ENCODE results near the gene BRD8.
A peak's percentile ranks its signal among the peaks of the same experiment; 100 is the strongest.
"Not testable (repeated sequence)": the region's sequence is repeated elsewhere in the genome, so short reads cannot be mapped to it uniquely, and the experiment has no call there.

BRD8 gene, protein sequence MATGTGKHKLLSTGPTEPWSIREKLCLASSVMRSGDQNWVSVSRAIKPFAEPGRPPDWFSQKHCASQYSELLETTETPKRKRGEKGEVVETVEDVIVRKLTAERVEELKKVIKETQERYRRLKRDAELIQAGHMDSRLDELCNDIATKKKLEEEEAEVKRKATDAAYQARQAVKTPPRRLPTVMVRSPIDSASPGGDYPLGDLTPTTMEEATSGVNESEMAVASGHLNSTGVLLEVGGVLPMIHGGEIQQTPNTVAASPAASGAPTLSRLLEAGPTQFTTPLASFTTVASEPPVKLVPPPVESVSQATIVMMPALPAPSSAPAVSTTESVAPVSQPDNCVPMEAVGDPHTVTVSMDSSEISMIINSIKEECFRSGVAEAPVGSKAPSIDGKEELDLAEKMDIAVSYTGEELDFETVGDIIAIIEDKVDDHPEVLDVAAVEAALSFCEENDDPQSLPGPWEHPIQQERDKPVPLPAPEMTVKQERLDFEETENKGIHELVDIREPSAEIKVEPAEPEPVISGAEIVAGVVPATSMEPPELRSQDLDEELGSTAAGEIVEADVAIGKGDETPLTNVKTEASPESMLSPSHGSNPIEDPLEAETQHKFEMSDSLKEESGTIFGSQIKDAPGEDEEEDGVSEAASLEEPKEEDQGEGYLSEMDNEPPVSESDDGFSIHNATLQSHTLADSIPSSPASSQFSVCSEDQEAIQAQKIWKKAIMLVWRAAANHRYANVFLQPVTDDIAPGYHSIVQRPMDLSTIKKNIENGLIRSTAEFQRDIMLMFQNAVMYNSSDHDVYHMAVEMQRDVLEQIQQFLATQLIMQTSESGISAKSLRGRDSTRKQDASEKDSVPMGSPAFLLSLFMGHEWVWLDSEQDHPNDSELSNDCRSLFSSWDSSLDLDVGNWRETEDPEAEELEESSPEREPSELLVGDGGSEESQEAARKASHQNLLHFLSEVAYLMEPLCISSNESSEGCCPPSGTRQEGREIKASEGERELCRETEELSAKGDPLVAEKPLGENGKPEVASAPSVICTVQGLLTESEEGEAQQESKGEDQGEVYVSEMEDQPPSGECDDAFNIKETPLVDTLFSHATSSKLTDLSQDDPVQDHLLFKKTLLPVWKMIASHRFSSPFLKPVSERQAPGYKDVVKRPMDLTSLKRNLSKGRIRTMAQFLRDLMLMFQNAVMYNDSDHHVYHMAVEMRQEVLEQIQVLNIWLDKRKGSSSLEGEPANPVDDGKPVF

GRCh38 chr5:138178516-138179276, at the start of gene BRD8, which contains the start of gene KIF20A:
BRD8 (minus strand) TSS chr5:138178630; CDS start chr5:138178614, 16 bp downstream.
KIF20A (plus strand) TSS chr5:138179112; CDS start chr5:138179681, 569 bp downstream.
- DNase-seq = peak; percentile 91 to 92

DNA sequence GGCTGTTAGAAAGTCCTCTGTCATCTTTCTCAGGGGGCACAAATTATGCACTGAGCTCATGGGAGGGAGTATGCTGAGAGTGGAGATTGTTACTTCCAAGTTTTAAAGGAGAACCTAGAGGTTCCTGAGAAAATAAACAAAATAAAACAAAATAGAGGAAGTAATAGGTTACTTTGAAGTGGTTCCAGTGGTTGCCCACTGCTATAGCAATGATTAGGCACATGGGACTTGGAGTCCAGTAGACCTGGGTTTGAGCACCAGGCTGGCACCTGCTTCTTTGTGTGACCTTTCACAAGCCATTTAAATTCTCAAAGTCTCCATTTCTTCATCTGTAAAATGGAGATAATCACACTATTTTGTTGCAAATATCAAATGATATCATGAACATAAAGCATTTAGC, 48.5 kb upstream of the BRD8 start:
- DNase-seq = no peak

DNA sequence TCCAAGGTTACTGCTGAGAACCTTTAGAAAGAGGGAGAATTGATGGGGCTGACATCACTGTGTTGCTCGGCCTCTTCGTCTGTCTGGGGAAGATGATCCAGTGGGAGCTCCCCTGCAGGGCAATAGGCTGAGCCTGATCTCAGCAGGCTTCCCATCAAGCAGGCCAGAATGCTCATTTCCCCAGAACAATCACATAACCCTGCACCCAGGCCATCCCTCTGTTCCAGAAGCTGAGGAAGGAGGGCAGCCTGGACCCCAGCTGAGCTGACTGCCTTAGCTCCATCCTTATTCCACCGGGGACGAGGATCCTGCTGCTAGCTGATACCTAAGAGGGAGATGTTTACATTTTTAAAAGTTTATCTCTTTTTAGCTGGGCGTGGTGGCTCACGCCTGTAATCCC, 46.3 kb upstream of the BRD8 start:
- no peak for DNase-seq

- no peak for DNase-seq
Measured at GRCh38 chr5:138223532-138223931, 45.1 kb upstream of the BRD8 start.

- DNase-seq = no peak
Measured at GRCh38 chr5:138216799-138217198, 38.4 kb upstream of the BRD8 start.

GRCh38 chr5:138213161-138214029, 35.0 kb upstream of the BRD8 start, which contains the start of gene CDC23:
CDC23 (minus strand) TSS chr5:138213323; CDS start chr5:138213312, 11 bp downstream.
- DNase-seq = peak; percentile 94 to 96

DNA sequence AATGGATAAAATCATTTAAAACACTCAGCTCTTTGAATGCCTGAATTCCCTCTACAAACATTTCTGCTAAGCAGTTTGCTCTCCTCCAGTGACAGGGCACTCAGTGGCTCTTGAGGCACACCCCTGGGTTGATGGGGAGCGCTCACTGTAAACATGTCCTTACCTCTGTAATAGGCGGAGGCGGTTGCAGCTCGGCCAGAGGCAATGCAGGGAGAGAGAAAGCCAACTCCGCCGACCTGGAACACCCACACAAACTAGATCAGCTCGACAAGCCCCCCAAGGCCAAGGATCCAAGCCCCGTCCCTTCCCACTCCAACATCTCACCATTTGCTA, 34.4 kb upstream of the BRD8 start:
- no peak for DNase-seq

GRCh38 chr5:138210985-138211384, 32.6 kb upstream of the BRD8 start:
- DNase-seq = no peak

DNA sequence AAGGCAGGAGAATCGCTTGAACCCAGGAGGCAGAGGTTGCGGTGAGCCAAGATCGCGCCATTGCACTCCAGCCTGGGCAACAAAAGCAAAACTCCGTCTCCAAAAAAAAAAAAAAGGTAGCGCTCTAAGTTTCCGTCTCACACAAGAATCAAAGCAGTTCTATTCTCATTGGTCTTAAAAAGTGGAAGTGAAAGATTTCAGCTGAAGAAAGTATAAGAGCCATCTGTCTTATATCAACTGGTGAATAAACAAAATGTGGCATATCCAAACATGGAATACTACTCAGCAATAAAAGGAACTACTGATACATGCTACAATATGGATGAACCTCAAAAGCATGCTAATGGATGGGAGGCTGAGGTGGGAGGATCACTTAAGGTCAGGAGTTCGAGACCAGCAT, 15.4 kb upstream of the BRD8 start:
- DNase-seq = not testable (repeated sequence)

DNA sequence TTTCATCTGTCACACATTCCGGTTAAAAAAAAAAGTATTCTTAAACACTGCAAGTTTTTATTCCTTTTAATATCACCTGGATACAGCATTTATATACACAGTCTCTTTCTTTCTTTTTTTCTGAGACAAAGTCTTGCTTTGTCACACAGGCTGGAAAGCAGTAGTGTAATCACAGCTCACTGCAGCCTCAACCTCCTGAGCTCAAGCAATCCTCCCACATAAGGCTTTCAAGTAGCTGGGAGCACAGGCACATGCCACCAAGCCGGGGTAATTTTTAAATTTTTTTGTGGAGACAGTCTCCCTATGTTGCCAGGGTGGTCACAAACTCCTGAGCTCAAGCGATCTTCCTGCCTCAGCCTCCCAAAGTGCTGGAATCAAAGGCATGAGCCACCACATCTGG, 14.4 kb upstream of the BRD8 start:
- no peak for DNase-seq

- DNase-seq = no peak
Measured at GRCh38 chr5:138188626-138189025, 10.2 kb upstream of the BRD8 start.

DNA sequence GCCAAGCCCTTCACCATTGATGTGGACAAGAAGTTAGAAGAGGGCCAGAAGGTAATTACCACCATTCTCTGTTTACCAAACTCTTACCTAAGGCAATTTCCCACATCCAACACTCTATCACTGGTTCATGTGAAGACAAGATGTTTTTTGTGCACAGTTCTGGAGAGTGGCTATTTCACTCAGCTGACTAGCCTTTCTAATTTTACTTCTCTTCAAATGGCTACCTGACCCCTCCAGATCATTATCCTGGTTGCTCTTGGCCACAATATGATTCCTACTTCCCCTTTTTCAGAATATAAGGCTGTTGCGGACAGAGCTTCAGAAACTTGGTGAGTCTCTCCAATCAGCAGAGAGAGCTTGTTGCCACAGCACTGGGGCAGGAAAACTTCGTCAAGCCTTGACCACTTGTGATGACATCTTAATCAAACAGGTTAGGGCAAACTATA, 7.6 kb upstream of the BRD8 start:
- no peak for DNase-seq

GRCh38 chr5:138182808-138183207, 4.4 kb upstream of the BRD8 start:
- no peak for DNase-seq

DNA sequence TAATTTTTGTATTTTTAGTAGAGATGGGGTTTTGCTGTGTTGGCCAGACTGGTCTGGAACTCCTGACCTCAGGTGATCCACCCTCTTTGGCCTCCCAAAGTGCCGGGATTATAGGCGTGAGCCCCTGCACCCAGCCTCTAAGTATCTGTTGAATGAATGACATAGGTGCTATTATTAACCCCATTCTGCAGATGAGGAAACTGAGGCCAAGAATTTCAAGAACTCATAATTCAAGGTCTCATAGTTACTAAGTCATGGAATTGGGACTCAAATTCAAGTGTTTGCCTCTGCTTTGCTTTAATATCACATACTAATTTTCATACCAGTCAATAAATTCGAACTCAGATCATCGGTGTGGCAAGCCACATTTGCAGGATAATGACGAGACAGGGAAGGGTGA, 2.4 kb upstream of the BRD8 start:
- DNase-seq = no peak

DNA sequence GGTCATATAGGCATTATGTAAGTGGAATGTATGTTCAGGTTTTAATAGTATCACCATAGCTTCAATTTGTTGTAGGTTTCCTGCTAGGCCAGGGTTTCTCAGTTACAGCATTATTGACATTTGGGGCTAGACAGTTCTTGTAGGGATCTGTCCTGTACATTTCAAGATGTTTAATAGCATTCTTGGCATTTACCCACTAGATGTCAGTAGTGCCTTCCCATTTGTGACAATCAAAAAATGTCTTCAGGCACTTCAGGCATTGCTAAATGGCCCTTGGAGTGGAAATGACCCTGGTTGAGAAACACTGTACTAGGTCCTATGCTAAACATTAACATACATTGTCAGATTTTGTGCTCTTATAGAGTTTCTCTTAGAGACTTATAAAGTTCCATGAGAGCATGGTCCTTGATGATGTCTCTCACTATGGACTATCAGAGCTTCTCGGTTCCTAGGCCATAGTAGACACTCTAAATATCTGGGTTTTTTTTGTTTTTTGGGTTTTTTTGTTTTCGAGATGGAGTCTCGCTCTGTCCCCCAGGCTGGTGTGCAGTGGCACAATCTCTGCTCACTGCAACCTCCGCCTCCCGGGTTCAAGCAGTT, 1.9 kb upstream of the BRD8 start:
- peak in 1 of 2 donors; percentile 61 for DNase-seq

DNA sequence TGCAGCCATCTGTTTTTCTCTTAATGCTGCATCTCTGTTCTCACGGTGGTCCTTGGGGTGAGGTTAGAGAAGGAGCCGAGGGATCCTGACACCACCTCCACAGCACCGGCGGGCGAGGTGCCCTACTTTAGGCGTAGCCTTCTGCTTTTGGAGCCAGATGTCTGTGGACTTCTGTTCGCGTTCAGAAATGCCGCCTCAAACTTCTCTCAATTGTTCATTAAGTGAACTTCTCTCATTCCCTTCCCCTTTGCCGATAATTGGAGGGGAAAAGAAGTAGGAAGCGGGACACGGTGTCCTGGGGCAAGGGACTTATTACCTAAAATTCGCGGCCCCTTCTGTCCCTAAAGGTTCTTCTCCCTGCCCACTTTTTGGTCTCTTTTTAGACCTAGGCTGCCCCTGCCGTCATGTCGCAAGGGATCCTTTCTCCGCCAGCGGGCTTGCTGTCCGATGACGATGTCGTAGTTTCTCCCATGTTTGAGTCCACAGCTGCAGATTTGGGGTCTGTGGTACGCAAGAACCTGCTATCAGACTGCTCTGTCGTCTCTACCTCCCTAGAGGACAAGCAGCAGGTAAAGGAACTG, 937 bp upstream of the BRD8 start:
- no peak for DNase-seq

DNA sequence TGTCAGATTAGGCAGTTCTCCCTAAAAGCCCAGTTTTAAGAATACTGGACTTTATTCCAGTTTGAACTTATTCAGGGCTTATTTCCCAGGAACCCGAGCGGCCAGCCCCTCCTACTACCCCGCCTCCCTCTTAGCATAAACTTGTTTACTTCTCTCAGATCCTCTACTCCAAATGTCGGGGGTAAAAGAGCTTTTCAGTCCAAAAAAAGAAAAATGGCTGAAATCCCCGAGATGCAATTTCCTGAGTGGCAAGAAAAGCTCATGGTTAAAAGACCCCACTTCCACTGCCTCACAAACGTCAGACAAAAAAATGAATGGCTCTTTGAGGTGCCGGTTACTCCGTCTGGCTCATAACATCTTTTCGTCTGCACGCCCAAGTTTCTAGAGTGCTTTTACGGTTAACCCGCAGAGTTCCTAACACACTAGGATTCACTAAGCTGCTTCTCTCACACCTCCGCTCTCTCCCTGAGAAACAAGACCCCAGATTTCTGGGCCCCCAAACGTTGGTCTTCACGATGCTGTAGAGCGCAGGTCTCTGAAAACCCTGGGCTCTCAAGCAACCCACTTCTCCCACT, 402 bp downstream of the BRD8 start:
- peak in 1 of 2 donors; percentile 21 for DNase-seq

GRCh38 chr5:138170299-138170698, 8.1 kb downstream of the BRD8 start:
- no peak for DNase-seq

DNA sequence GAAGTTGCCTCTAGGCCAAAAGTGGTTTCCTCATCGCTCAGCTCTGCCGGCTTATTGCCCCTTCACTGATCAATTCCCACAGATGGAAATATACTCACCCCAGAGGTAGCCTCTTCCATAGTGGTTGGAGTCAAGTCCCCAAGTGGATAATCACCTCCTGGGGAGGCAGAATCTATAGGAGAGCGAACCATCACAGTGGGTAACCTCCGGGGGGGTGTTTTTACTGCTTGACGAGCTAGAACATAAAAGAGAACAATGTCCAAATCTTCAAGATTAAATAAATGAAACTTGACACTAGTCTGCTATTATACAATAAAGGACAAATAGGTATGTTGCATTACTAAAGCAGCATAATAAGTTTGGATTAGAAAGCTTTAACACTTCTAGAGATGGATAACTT, 9.3 kb downstream of the BRD8 start:
- DNase-seq = no peak

DNA sequence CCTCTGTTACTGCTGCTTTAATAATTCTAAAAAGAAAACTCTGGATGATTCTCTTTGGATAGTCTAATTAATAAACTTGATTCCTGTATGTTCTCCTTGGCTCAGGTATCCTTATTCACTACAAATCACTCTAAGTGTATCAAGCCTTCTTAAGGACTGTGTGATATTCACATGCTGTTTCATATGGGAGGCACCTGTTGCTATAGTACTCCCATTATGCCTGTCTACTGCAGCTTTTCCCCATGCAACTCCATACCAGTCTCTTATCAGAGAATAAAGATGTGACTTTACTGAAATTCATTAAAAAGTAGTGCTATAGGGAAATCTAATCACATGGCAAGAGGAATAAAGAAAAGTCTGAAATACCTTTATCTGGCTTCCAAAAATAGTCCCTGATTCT, 14.7 kb downstream of the BRD8 start:
- no peak for DNase-seq
